Upper lobe of left lung (tissue), 4 donors: ENCODE measurements around the gene STOML3.

ENCODE experiments used
- CTCF ChIP-seq, 6 experiments: fragments of 450-650 bp in 4 of 6; fragments of 200-600 bp in 2 of 6; sonication (generic) in 2 of 6; IDR thresholded peaks; one replicate each; pipeline ENCODE4 v1.5.1; 2016 to 2019; ENCODE audit warnings: antibody characterized with exemption in 6 of 6
- EP300 ChIP-seq, 4 donors: sonication (generic); formaldehyde crosslinking; IDR thresholded peaks; one replicate each; pipeline ENCODE4 v1.5.1; 2017; ENCODE audit warnings: antibody characterized with exemption in 4 of 4, control low read depth in 2 of 4
- POLR2A ChIP-seq, 4 donors: fragments of 450-650 bp; IDR thresholded peaks; one replicate each; pipeline ENCODE4 v1.5.1; 2016 to 2017; ENCODE audit warnings: antibody characterized with exemption in 4 of 4, mild to moderate bottlenecking in 2 of 4
- POLR2AphosphoS5 ChIP-seq, 2 donors: sonication (generic); formaldehyde crosslinking; IDR thresholded peaks; one replicate each; pipeline ENCODE4 v1.5.1; 2017; ENCODE audit warnings: antibody characterized with exemption in 2 of 2

- TF ChIP-seq CTCF (IDR thresholded peaks at IDR 0.05), result no peak
- no peak for TF ChIP-seq POLR2A (IDR thresholded peaks at IDR 0.05)
- no peak for TF ChIP-seq POLR2AphosphoS5 (IDR thresholded peaks at IDR 0.05)
- no peak for TF ChIP-seq EP300 (IDR thresholded peaks at IDR 0.05)
These were observed 48.4 kb upstream of the STOML3 start for GRCh38 chr13:39039041-39039440.
